Pancreas (tissue), 10 donors: ENCODE data around the gene SEH1L. TPM values are rescaled to one million over a fixed set of nuclear protein-coding genes. Genes with fewer than 3 reads are reported as not detected.

ENCODE experiments used
- ATAC-seq, 4 donors: fragments of 200-7000 bp; cut with Tn5 transposase; one replicate each; pipeline versions ENCODE4 v1.8.0 to v1.9.1; 2020; ENCODE audit warnings: mild to moderate bottlenecking in 4 of 4, moderate library complexity in 4 of 4
- DNase-seq, 6 donors: peaks; one replicate each; pipeline ENCODE4 v3.0.0-alpha.2; 2020
- FAIRE-seq: peaks from 2 replicates; lab custom pipeline; 2012; peaks lifted over from hg19 to GRCh38; lab: Jason Lieb, UNC
- H3K27ac ChIP-seq, 4 donors: fragments of 200-600 bp; sonication (generic); 1 replicate in 3 of 4; 2 replicates in 1 of 4; pipeline versions ENCODE4 v1.5.0 to v1.8.0; 2020
- H3K27me3 ChIP-seq, 4 donors: fragments of 200-600 bp; one replicate each; pipeline ENCODE4 v1.8.0; 2021
- H3K36me3 ChIP-seq, 3 donors: fragments of 200-600 bp; sonication (generic) in 1 of 3; one replicate each; pipeline versions ENCODE4 v1.5.0 to v1.8.0; 2020 to 2021
- H3K4me1 ChIP-seq, 3 donors: fragments of 200-600 bp; one replicate each; pipeline ENCODE4 v1.8.0; 2021
- H3K4me3 ChIP-seq, 4 donors: fragments of 200-600 bp; sonication (generic) in 2 of 4; one replicate each; pipeline versions ENCODE4 v1.5.0 to v1.8.0; 2020 to 2021
- H3K9me3 ChIP-seq, 4 donors: fragments of 200-600 bp; one replicate each; pipeline ENCODE4 v1.8.0; 2021
- WGBS, 2 donors: extraction: QIAGEN DNeasy Blood & Tissue Kit; methylation state at CpG; one replicate each; pipeline ENCODE4 v1.1.7; 2013; 5-methylcytosine and 5-hydroxymethylcytosine counted together
- intact Hi-C, 3 donors: fragments of 100-400 bp; cut with DNase I; formaldehyde crosslinking; loops; one replicate each; pipeline versions ENCODE4 v1.11.1 to v1.14.2; 2022
- polyA plus RNA-seq, 2 donors: library from polyadenylated mRNA; stranded (reverse); fragments of 200-250 nt; gene quantifications; one replicate each; pipeline ENCODE4 v1.2.3, GENCODE V29; 2013
- total RNA-seq, 6 donors: library from RNA; stranded (reverse); fragmentation: NEBNext Ultra II Directional in 4 of 6; extraction: Animal tissue kit (Norgen Biotek cat#: 25700) in 4 of 6; gene quantifications; one replicate each; pipeline versions ENCODE4 v1.2.1 to v1.2.4, GENCODE V29; 2021 to 2023
- TF ChIP-seq, protein P1 (sequence below), 4 donors: fragments of 200-600 bp; sonication (generic) in 3 of 4; IDR thresholded peaks; one replicate each; pipeline versions ENCODE4 v1.5.0 to v1.8.0; 2021; ENCODE audit warnings: antibody characterized with exemption in 4 of 4
- donor health status: healthy with polysubstance abuse.
- donor health status: DM: no; HTN: no; CAD: no; lungs with moderate emphysema.
- donor health status: DM: no; HTN: no; CAD: no.
- donor health status: control.
- donor health status: control.
- donor health status: Bipolar disorder and iron deficiency.
- donor health status: DM: yes; HTN: yes; CAD: no.
- donor health status: DM: no; HTN: no; CAD: no.
- donor health status: DM: no; HTN: no; CAD: no.
- donor health status: DM: yes; HTN: yes; CAD: no.

Gene SEH1L
- total and polyA plus RNA-seq, 8 donors = 9.4 to 23.7 (median 17.7) TPM

- Histone ChIP-seq H3K4me1 (peaks cover 0 to 12% (median 6%) of the 10 kb centered on the region in 3 donors), H3K36me3 (no peaks in the 10 kb centered on the region), H3K9me3 (no peaks in the 10 kb centered on the region), H3K27ac (no peak overlapping the region), H3K27me3 (no peaks in the 10 kb centered on the region), H3K4me3 (no peak overlapping the region)
- 83 to 84% methylated on average over 3 of the region's 3 CpGs for WGBS, 2 donors
- ATAC-seq (no peak), DNase-seq (no peak), FAIRE-seq (no peak)
- TF ChIP-seq, protein P1, sequence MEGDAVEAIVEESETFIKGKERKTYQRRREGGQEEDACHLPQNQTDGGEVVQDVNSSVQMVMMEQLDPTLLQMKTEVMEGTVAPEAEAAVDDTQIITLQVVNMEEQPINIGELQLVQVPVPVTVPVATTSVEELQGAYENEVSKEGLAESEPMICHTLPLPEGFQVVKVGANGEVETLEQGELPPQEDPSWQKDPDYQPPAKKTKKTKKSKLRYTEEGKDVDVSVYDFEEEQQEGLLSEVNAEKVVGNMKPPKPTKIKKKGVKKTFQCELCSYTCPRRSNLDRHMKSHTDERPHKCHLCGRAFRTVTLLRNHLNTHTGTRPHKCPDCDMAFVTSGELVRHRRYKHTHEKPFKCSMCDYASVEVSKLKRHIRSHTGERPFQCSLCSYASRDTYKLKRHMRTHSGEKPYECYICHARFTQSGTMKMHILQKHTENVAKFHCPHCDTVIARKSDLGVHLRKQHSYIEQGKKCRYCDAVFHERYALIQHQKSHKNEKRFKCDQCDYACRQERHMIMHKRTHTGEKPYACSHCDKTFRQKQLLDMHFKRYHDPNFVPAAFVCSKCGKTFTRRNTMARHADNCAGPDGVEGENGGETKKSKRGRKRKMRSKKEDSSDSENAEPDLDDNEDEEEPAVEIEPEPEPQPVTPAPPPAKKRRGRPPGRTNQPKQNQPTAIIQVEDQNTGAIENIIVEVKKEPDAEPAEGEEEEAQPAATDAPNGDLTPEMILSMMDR (IDR thresholded peaks at IDR 0.05) = no peak
- intact Hi-C loops = no loop called here
Observed at GRCh38 chr18:13019301-13019700, 71.5 kb downstream of the SEH1L start.

- ATAC-seq (no peak), FAIRE-seq (no peak), DNase-seq (no peak)
- intact Hi-C loops = no loop called here
- TF ChIP-seq, protein P1 (IDR thresholded peaks at IDR 0.05) = no peak
- H3K9me3 ChIP-seq = no peaks in the 10 kb centered on the region
- H3K4me1 ChIP-seq = peaks cover 0 to 3% (median 0%) of the 10 kb centered on the region in 3 donors
- no peak overlapping the region for H3K27ac ChIP-seq
- no peak overlapping the region for H3K4me3 ChIP-seq
- H3K36me3 ChIP-seq = no peaks in the 10 kb centered on the region
- H3K27me3 ChIP-seq = no peaks in the 10 kb centered on the region
Observed at GRCh38 chr18:13022644-13023043, 74.8 kb downstream of the SEH1L start.

DNA sequence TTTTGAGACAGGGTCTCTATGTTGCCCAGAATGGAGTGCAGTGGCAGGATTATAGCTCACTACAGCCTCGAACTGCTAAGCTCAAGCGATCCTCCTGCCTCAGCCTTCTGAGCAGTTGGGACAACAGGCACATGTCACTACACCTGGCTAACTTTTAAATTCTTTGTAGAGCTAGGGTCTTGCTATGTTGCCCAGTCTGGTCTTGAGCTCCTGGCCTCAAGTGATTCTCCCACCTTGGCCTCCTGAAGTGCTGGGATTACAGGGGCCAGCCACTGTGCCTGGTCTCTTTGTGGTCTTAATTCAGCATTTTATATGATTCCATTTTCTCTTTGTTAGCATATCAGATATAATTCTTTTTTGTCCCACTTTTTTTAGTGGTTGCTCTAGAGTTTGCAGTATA, 77.4 kb downstream of the SEH1L start:
- Histone ChIP-seq H3K36me3 (no peaks in the 10 kb centered on the region), H3K27me3 (no peaks in the 10 kb centered on the region), H3K4me3 (no peak overlapping the region), H3K9me3 (no peaks in the 10 kb centered on the region), H3K4me1 (no peaks in the 10 kb centered on the region), H3K27ac (no peak overlapping the region)
- intact Hi-C loops = no loop called here
- DNase-seq (no peak), FAIRE-seq (no peak), ATAC-seq (no peak)
- TF ChIP-seq, protein P1 (IDR thresholded peaks at IDR 0.05) = no peak
- 98 to 100% methylated on average over 2 of the region's 2 CpGs for WGBS, 2 donors

- FAIRE-seq (no peak), DNase-seq (no peak), ATAC-seq (no peak)
- TF ChIP-seq, protein P1 (IDR thresholded peaks at IDR 0.05) = no peak
- Histone ChIP-seq H3K27ac (no peak overlapping the region), H3K36me3 (no peaks in the 10 kb centered on the region), H3K4me1 (no peaks in the 10 kb centered on the region), H3K4me3 (no peak overlapping the region), H3K9me3 (no peaks in the 10 kb centered on the region), H3K27me3 (no peaks in the 10 kb centered on the region)
- intact Hi-C loops = no loop called here
- WGBS, 2 donors = 88 to 92% methylated on average over 3 of the region's 3 CpGs
Observed at GRCh38 chr18:13026583-13027270, 78.9 kb downstream of the SEH1L start.

DNA sequence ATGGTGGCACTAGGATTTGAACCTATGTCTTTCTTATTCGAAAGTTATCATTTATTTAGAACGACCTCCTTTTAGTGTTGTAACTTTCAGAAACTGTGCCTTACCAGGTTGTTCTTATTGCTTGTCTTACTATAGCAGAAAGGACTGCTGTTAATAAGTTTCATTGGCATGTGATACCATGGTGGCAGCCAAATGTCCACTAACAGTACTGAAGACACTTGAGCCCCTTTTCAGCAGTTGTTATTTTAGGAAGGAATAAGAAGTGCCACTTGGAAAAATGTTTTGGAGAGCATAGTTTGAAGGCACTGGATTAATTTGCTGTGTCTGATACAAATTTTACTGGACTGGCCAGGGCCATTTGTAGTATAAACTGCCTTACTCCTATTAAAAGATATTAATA, 81.1 kb downstream of the SEH1L start:
- FAIRE-seq = no peak
- TF ChIP-seq, protein P1 (IDR thresholded peaks at IDR 0.05) = no peak
- no peak for DNase-seq
- no peak for ATAC-seq
- Histone ChIP-seq H3K27ac (no peak overlapping the region), H3K27me3 (no peaks in the 10 kb centered on the region), H3K4me1 (no peaks in the 10 kb centered on the region), H3K9me3 (no peaks in the 10 kb centered on the region), H3K4me3 (no peak overlapping the region), H3K36me3 (peaks cover 0 to 12% (median 0%) of the 10 kb centered on the region in 3 donors)
- 87 to 98% methylated on average over 2 of the region's 2 CpGs for WGBS, 2 donors
- intact Hi-C loops = no loop called here
